HepG2 (cell line): ENCODE measurements around the gene SOSTDC1. TPM values are rescaled to one million over a fixed set of nuclear protein-coding genes. Genes with fewer than 3 reads are reported as not detected.

ENCODE experiments used
- ATAC-seq: fragments of 200-7000 bp; cut with Tn5 transposase; 3 replicates; pipeline ENCODE4 v1.9.1; 2020; ENCODE audit warnings: mild to moderate bottlenecking, moderate library complexity
- BruUV-seq: library from RNA; stranded (reverse); fragments of 400-500 nt; replicated peaks from 2 replicates; lab custom pipeline; 2021; lab: Mats Ljungman, UMichigan
- CTCF ChIA-PET: fragments of 300-600 bp; formaldehyde crosslinking; extraction: SDS; loops from one replicate; lab custom pipeline; 2021; ENCODE audit warnings: low total read pairs, inconsistent platforms, low intra/inter-chr PET ratio; lab: Yijun Ruan, JAX
- POLR2A ChIA-PET: fragments of 350-600 bp; sonication (Branson Sonifier 250); formaldehyde crosslinking; loops from one replicate; lab custom pipeline; 2020; ENCODE audit warnings: antibody characterized with exemption, inconsistent platforms; lab: Yijun Ruan, JAX
- DNase-seq: peaks from one replicate; pipeline ENCODE4 v3.0.0-alpha.2; 2015; ENCODE audit warnings: low spot score
- FAIRE-seq: peaks from 3 replicates; lab custom pipeline; 2011; peaks lifted over from hg19 to GRCh38; lab: Jason Lieb, UNC
- H2AFZ ChIP-seq: one replicate; pipeline ENCODE4 v1.6.1; 2011; ENCODE audit warnings: low read length, inconsistent platforms
- H3K27ac ChIP-seq: fragments of 300-600 bp; 3 replicates; pipeline ENCODE4 v1.8.0; 2011; ENCODE audit warnings: mixed run types, mild to moderate bottlenecking, mixed read lengths, low read length, inconsistent platforms; ENCODE audit not compliant: insufficient read depth; ENCODE audit errors: extremely low read length
- H3K27me3 ChIP-seq, 2 experiments: fragments of 200-600 bp in 1 of 2; 2 replicates in 1 of 2; 3 replicates in 1 of 2; pipeline versions ENCODE4 v1.6.0 to v1.8.0; 2011; ENCODE audit warnings: low read length in 2 of 2, mild to moderate bottlenecking in 2 of 2, moderate library complexity in 2 of 2, inconsistent platforms in 1 of 2; ENCODE audit not compliant: insufficient read depth in 2 of 2, control insufficient read depth in 1 of 2
- H3K36me3 ChIP-seq, 2 experiments: fragments of 200-600 bp in 1 of 2; replicated peaks in 1 of 2; 2 replicates in 1 of 2; 3 replicates in 1 of 2; pipeline versions ENCODE4 v1.5.1 to v1.8.0; 2011; ENCODE audit warnings: low read length in 2 of 2, inconsistent platforms in 1 of 2; ENCODE audit not compliant: insufficient read depth in 2 of 2, control insufficient read depth in 1 of 2
- H3K4me1 ChIP-seq: 2 replicates; pipeline ENCODE4 v1.5.1; 2012; ENCODE audit warnings: low read length, inconsistent platforms; ENCODE audit not compliant: insufficient read depth
- H3K4me2 ChIP-seq: 2 replicates; pipeline ENCODE4 v1.6.0; 2011; ENCODE audit warnings: low read depth, low read length, inconsistent platforms
- H3K4me3 ChIP-seq, 3 experiments: fragments of 200-600 bp in 1 of 3; sonication (generic), shearing (Covaris generic) in 1 of 3; replicated peaks in 1 of 3; 2 replicates each; pipeline ENCODE4 v1.5.1; 2011 to 2016; ENCODE audit warnings: low read length in 3 of 3, inconsistent platforms in 2 of 3, low read depth in 2 of 3, mild to moderate bottlenecking in 2 of 3, control low read depth in 1 of 3, mixed read lengths in 1 of 3; ENCODE audit not compliant: insufficient read depth in 1 of 3
- H3K79me2 ChIP-seq: one replicate; pipeline ENCODE4 v1.6.1; 2011; ENCODE audit warnings: low read length, inconsistent platforms; ENCODE audit not compliant: insufficient read depth
- H3K9ac ChIP-seq: 2 replicates; pipeline ENCODE4 v1.6.0; 2011; ENCODE audit warnings: mild to moderate bottlenecking, low read depth, low read length, inconsistent platforms; ENCODE audit not compliant: insufficient read depth
- H3K9me3 ChIP-seq: 2 replicates; pipeline ENCODE4 v1.5.1; 2012; ENCODE audit warnings: mild to moderate bottlenecking, low read length
- H4K20me1 ChIP-seq: 2 replicates; pipeline ENCODE4 v1.6.0; 2011; ENCODE audit warnings: inconsistent platforms, mild to moderate bottlenecking, low read length, moderate library complexity; ENCODE audit not compliant: insufficient read depth
- ADNP ChIP-seq: sonication (generic); formaldehyde crosslinking; IDR thresholded peaks from 2 replicates; pipeline ENCODE4 v1.4.0; 2020; ENCODE audit warnings: missing genetic modification reagents
- CC2D1A ChIP-seq: sonication (generic); formaldehyde crosslinking; IDR thresholded peaks from 2 replicates; pipeline ENCODE4 v1.8.1; 2023; ENCODE audit warnings: mild to moderate bottlenecking, missing genetic modification reagents
- ERF ChIP-seq: IDR thresholded peaks from 2 replicates; pipeline ENCODE4 v1.6.1; 2018; ENCODE audit warnings: missing biosample characterization, missing genetic modification reagents
- MIXL1 ChIP-seq: IDR thresholded peaks from 2 replicates; pipeline ENCODE4 v1.6.1; 2016
- PAX8 ChIP-seq: sonication (generic); formaldehyde crosslinking; IDR thresholded peaks from 2 replicates; pipeline ENCODE4 v1.8.0; 2022; ENCODE audit warnings: mild to moderate bottlenecking, missing genetic modification reagents, borderline replicate concordance
- POGZ ChIP-seq: sonication (generic); formaldehyde crosslinking; IDR thresholded peaks from 2 replicates; pipeline ENCODE4 v1.4.0; 2020; ENCODE audit warnings: mild to moderate bottlenecking, missing genetic modification reagents
- RORA ChIP-seq: sonication (generic); formaldehyde crosslinking; IDR thresholded peaks from 2 replicates; pipeline ENCODE4 v1.5.0; 2020; ENCODE audit warnings: mild to moderate bottlenecking, missing genetic modification reagents, moderate library complexity
- ZNF143 ChIP-seq: sonication (generic); formaldehyde crosslinking; IDR thresholded peaks from 2 replicates; pipeline ENCODE4 v1.4.0; 2020; ENCODE audit warnings: missing genetic modification reagents
- ZNF788 ChIP-seq: sonication (generic); formaldehyde crosslinking; IDR thresholded peaks from 2 replicates; pipeline ENCODE4 v1.5.0; 2020; ENCODE audit warnings: mild to moderate bottlenecking, missing genetic modification reagents, borderline replicate concordance
- WGBS: methylation state at CpG from one replicate; pipeline ENCODE4 v1.1.6; 2017; ENCODE audit warnings: low lambda C conversion rate; 5-methylcytosine and 5-hydroxymethylcytosine counted together
- in situ Hi-C: cut with HindIII; loops from 2 replicates; pipeline ENCODE4 v1.10.0; 2017; ENCODE audit warnings: low pct_unique_long_range_greater_than_20kb; ENCODE audit not compliant: extremely low pct_ligation_motif_present
- intact Hi-C: fragments of 100-400 bp; cut with micrococcal nuclease; formaldehyde crosslinking; loops from one replicate; pipeline ENCODE4 v1.10.0; 2022; ENCODE audit not compliant: unreplicated experiment
- polyA plus RNA-seq, 8 experiments: library from polyadenylated mRNA; depleted of rRNA in 3 of 8; stranded (reverse) in 7 of 8; unstranded in 1 of 8; fragments of >200 nt; fragmentation: Illumina TruSeq in 4 of 8; extraction: Trizol in 4 of 8; gene quantifications; 2 replicates each; pipeline versions ENCODE4 v1.2.1 to v1.2.3, GENCODE V29; 2011 to 2016; ENCODE audit warnings: low read depth in 4 of 8, missing spikeins in 1 of 8, mixed read lengths in 1 of 8; ENCODE audit not compliant: insufficient read depth in 1 of 8
- total RNA-seq, 5 experiments: library from RNA; depleted of rRNA; stranded (reverse); fragments of >200 nt; fragmentation: Illumina TruSeq; extraction: Trizol; gene quantifications; 2 replicates each; pipeline ENCODE4 v1.2.3, GENCODE V29; 2016; ENCODE audit warnings: low read depth in 1 of 5
- TF ChIP-seq, protein P1 (sequence below): sonication (generic); formaldehyde crosslinking; IDR thresholded peaks from 2 replicates; pipeline ENCODE4 v1.9.0; 2021; ENCODE audit warnings: missing genetic modification reagents, mild to moderate bottlenecking, borderline replicate concordance
- TF ChIP-seq, protein P2 (sequence below): sonication (generic); formaldehyde crosslinking; IDR thresholded peaks from 2 replicates; pipeline ENCODE4 v1.4.0; 2020; ENCODE audit warnings: missing genetic modification reagents

The SOSTDC1 gene
- total and polyA plus RNA-seq, 2 of the 13 experiments (the other 11 are each of a cell fraction or from before 2014, with no cell fraction given): not detected

GRCh38 chr7:16479161-16479560 is 13.6 kb upstream of the SOSTDC1 start:
- BruUV-seq: no TSS peak
- ATAC-seq: no peak
- DNase-seq: no peak
- Histone ChIP-seq H4K20me1 (no peaks in the 10 kb centered on the region), H3K79me2 (no peaks in the 10 kb centered on the region), H2AFZ (no peak overlapping the region), H3K4me1 (peaks cover 1% of the 10 kb centered on the region; the same call in 1 of the 2 replicates), H3K9me3 (no peaks in the 10 kb centered on the region), H3K27ac (no peak overlapping the region), H3K9ac (no peak overlapping the region)
- in situ Hi-C loops (no loop called here), intact Hi-C loops (no loop called here)
- CTCF ChIA-PET: no interaction called here
- POLR2A ChIA-PET: no interaction called here
- WGBS: 23% methylated on average over 4 of the region's 4 CpGs
- no peak for FAIRE-seq
- TF ChIP-seq ZNF143 (CRISPR knock-in tag): no peak
- TF ChIP-seq ADNP (CRISPR knock-in tag): no peak
- TF ChIP-seq RORA: no peak
- TF ChIP-seq PAX8: no peak
- TF ChIP-seq CC2D1A: no peak
- TF ChIP-seq ERF (CRISPR knock-in tag): no peak
- TF ChIP-seq, protein P1, sequence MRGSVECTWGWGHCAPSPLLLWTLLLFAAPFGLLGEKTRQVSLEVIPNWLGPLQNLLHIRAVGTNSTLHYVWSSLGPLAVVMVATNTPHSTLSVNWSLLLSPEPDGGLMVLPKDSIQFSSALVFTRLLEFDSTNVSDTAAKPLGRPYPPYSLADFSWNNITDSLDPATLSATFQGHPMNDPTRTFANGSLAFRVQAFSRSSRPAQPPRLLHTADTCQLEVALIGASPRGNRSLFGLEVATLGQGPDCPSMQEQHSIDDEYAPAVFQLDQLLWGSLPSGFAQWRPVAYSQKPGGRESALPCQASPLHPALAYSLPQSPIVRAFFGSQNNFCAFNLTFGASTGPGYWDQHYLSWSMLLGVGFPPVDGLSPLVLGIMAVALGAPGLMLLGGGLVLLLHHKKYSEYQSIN (CRISPR knock-in tag): no peak
- TF ChIP-seq MIXL1 (CRISPR knock-in tag): no peak
- no peak for TF ChIP-seq ZNF788
- TF ChIP-seq POGZ (CRISPR knock-in tag): no peak
- TF ChIP-seq, protein P2, sequence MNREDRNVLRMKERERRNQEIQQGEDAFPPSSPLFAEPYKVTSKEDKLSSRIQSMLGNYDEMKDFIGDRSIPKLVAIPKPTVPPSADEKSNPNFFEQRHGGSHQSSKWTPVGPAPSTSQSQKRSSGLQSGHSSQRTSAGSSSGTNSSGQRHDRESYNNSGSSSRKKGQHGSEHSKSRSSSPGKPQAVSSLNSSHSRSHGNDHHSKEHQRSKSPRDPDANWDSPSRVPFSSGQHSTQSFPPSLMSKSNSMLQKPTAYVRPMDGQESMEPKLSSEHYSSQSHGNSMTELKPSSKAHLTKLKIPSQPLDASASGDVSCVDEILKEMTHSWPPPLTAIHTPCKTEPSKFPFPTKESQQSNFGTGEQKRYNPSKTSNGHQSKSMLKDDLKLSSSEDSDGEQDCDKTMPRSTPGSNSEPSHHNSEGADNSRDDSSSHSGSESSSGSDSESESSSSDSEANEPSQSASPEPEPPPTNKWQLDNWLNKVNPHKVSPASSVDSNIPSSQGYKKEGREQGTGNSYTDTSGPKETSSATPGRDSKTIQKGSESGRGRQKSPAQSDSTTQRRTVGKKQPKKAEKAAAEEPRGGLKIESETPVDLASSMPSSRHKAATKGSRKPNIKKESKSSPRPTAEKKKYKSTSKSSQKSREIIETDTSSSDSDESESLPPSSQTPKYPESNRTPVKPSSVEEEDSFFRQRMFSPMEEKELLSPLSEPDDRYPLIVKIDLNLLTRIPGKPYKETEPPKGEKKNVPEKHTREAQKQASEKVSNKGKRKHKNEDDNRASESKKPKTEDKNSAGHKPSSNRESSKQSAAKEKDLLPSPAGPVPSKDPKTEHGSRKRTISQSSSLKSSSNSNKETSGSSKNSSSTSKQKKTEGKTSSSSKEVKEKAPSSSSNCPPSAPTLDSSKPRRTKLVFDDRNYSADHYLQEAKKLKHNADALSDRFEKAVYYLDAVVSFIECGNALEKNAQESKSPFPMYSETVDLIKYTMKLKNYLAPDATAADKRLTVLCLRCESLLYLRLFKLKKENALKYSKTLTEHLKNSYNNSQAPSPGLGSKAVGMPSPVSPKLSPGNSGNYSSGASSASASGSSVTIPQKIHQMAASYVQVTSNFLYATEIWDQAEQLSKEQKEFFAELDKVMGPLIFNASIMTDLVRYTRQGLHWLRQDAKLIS (CRISPR knock-in tag): no peak
- TF ChIP-seq, all 625 proteins: peak for 0
- no peak overlapping the region for H3K4me3 ChIP-seq
- H3K27me3 ChIP-seq: no peaks in the 10 kb centered on the region
- no peak overlapping the region for H3K4me2 ChIP-seq
- H3K36me3 ChIP-seq: no peaks in the 10 kb centered on the region
